Measurements from ENCODE around the gene DISP1. TPM values are rescaled to one million over a fixed set of nuclear protein-coding genes. Genes with fewer than 3 reads are reported as not detected.

The DISP1 gene
- total RNA-seq, 4 donors from 2014 or later, result 6.5 to 24.7 (median 15.4) TPM

GRCh38 chr1:222852326-222852725 is 37.5 kb downstream of the DISP1 start:
- no peaks in the 10 kb centered on the region for H3K4me1 ChIP-seq
- H3K4me3 ChIP-seq, result no peak overlapping the region
- ATAC-seq, result no peak
- no peaks in the 10 kb centered on the region for H3K27me3 ChIP-seq
- TF ChIP-seq, protein P1, sequence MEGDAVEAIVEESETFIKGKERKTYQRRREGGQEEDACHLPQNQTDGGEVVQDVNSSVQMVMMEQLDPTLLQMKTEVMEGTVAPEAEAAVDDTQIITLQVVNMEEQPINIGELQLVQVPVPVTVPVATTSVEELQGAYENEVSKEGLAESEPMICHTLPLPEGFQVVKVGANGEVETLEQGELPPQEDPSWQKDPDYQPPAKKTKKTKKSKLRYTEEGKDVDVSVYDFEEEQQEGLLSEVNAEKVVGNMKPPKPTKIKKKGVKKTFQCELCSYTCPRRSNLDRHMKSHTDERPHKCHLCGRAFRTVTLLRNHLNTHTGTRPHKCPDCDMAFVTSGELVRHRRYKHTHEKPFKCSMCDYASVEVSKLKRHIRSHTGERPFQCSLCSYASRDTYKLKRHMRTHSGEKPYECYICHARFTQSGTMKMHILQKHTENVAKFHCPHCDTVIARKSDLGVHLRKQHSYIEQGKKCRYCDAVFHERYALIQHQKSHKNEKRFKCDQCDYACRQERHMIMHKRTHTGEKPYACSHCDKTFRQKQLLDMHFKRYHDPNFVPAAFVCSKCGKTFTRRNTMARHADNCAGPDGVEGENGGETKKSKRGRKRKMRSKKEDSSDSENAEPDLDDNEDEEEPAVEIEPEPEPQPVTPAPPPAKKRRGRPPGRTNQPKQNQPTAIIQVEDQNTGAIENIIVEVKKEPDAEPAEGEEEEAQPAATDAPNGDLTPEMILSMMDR (IDR thresholded peaks at IDR 0.05), result no peak
- TF ChIP-seq EP300 (IDR thresholded peaks at IDR 0.05) (no peak), POLR2A (IDR thresholded peaks at IDR 0.05) (no peak), POLR2AphosphoS5 (IDR thresholded peaks at IDR 0.05) (no peak)
- peaks cover 0 to 3% of the 10 kb centered on the region in 2 donors for H3K36me3 ChIP-seq
- H3K27ac ChIP-seq, result no peak overlapping the region
- no peaks in the 10 kb centered on the region for H3K9me3 ChIP-seq
- 64 to 100% methylated on average over 1 to 3 of the region's 3 CpGs for WGBS, 2 donors (ENCODE audit: low coverage in 1 of 2)

DNA sequence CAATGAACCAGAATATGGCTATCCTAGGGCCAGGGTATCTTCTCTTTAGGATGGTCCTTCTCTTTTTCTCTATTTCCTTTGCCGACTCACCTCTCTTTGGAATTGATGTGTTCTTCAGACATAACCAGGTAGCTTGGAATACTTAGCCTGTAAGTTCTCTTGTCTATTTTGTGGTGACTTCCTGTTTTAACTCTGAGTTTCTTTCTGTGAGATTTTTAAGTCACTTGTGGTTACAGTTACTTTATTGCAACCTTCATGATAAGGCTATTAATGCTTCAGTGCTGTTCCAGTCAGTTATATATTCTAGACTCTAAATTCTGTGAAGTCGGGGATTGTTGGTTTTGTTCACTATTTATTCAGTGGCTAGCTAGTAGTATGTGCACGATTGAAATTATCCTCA is 46.2 kb downstream of the DISP1 start:
- 46 to 66% methylated on average over 2 to 3 of the region's 3 CpGs for WGBS, 2 donors (ENCODE audit: low coverage in 1 of 2)
- Histone ChIP-seq H3K27ac (no peak overlapping the region), H3K4me3 (no peak overlapping the region), H3K4me1 (no peaks in the 10 kb centered on the region), H3K36me3 (no peaks in the 10 kb centered on the region), H3K9me3 (no peaks in the 10 kb centered on the region), H3K27me3 (no peaks in the 10 kb centered on the region)
- TF ChIP-seq EP300 (IDR thresholded peaks at IDR 0.05) (no peak), POLR2AphosphoS5 (IDR thresholded peaks at IDR 0.05) (no peak), POLR2A (IDR thresholded peaks at IDR 0.05) (no peak)
- TF ChIP-seq, protein P1 (IDR thresholded peaks at IDR 0.05), result no peak
- ATAC-seq, result no peak

Other genes starting within 250 kb of the DISP1 start
- 1 to 10 TPM; 2.2 to 4.8 (median 3.7) TPM for gene TAF1A, start 225.1 kb upstream of the DISP1 start, total RNA-seq
- gene MIA3, start 196.9 kb upstream of the DISP1 start, total RNA-seq, result 10 to 100 TPM; 39.4 to 71.0 (median 48.4) TPM
- 100 to 1,000 TPM in 3 of 4 donors, 10 to 100 TPM in 1; 79.3 to 119 (median 108) TPM for gene AIDA, start 102.5 kb upstream of the DISP1 start, total RNA-seq
- gene BROX, start 102.5 kb upstream of the DISP1 start, total RNA-seq, result 100 to 1,000 TPM in 1 of 4 donors, 10 to 100 TPM in 3; 41.3 to 111 (median 63.2) TPM
- gene FAM177B, start 77.8 kb upstream of the DISP1 start, total RNA-seq, result under 1 TPM in 1 of 4 donors, not detected in 3; 0.73 TPM